Germinal center (tissue), 1 donor: ENCODE measurements around the gene APOC4.
"Not testable (repeated sequence)": the region's sequence is repeated elsewhere in the genome, so short reads cannot be mapped to it uniquely, and the experiment has no call there.

Experiments used
- DNase-seq: peaks from one replicate; pipeline ENCODE4 v3.0.0; 2012; ENCODE audit warnings: mixed read lengths, low spot score

The APOC4 gene

GRCh38 chr19:44914433-44915206 lies 27.4 kb upstream of the APOC4 start, which contains the start of gene APOC1:
Gene APOC1 (plus strand): TSS chr19:44914608. CDS start chr19:44914892, 284 bp downstream.
- DNase-seq, result peak; percentile 92

- DNase-seq, result no peak
Observed at GRCh38 chr19:44924243-44924725, 17.8 kb upstream of the APOC4 start.

- no peak for DNase-seq
Observed at GRCh38 chr19:44925114-44925891, 16.7 kb upstream of the APOC4 start.

GRCh38 chr19:44926245-44927077 lies 15.6 kb upstream of the APOC4 start:
- not testable (repeated sequence) for DNase-seq

GRCh38 chr19:44927746-44928145 lies 14.3 kb upstream of the APOC4 start:
- no peak for DNase-seq

- no peak for DNase-seq
Observed at GRCh38 chr19:44930088-44930487, 11.9 kb upstream of the APOC4 start.

GRCh38 chr19:44931541-44931940 lies 10.5 kb upstream of the APOC4 start:
- no peak for DNase-seq

- DNase-seq, result no peak
Observed at GRCh38 chr19:44939668-44940067, 2.4 kb upstream of the APOC4 start.

- DNase-seq, result peak; percentile 77
Observed at GRCh38 chr19:44943801-44944249, 1.8 kb downstream of the APOC4 start.

- DNase-seq, result no peak
Observed at GRCh38 chr19:44947041-44947581, 5.1 kb downstream of the APOC4 start.

- DNase-seq, result no peak
Observed at GRCh38 chr19:44948237-44948636, 6.2 kb downstream of the APOC4 start.

GRCh38 chr19:44948763-44949374 lies 6.8 kb downstream of the APOC4 start:
- no peak for DNase-seq

- no peak for DNase-seq
Observed at GRCh38 chr19:44949550-44949949, 7.5 kb downstream of the APOC4 start.

GRCh38 chr19:44951179-44952159 lies 9.4 kb downstream of the APOC4 start:
- peak; percentile 82 for DNase-seq

- no peak for DNase-seq
Observed at GRCh38 chr19:44954278-44954648, 12.2 kb downstream of the APOC4 start.

GRCh38 chr19:44954649-44955504 lies 12.8 kb downstream of the APOC4 start, which contains the start of gene CLPTM1:
Gene CLPTM1 (plus strand): TSS chr19:44955380. CDS start chr19:44955396, 16 bp downstream.
- peak; percentile 96 for DNase-seq

GRCh38 chr19:44955505-44956439 lies 13.7 kb downstream of the APOC4 start:
- no peak for DNase-seq

- DNase-seq, result no peak
Observed at GRCh38 chr19:44957526-44957925, 15.5 kb downstream of the APOC4 start.
